ENCODE results near the gene CCDC9B.

DNA sequence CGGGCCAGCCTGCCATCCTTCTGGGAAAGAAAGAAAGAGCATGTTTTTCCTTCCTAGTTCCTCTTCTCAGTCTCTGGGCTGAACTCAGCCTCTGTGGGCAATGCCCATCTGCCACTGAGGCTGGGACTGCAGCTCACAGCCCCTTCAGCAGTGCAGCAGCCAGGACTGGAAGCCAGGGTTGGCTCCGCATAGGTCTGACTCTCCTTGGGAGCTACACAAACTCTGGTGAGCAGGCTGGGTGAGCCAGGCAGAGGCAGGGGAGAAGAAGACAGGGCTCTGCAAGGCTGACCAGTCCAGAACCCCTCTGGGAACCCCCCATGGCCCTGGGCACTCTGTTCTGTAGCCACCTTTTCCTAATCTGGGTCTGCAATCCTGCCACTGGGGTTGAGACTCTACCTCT, 20.9 kb upstream of the CCDC9B start:
- TF ChIP-seq, protein P1, sequence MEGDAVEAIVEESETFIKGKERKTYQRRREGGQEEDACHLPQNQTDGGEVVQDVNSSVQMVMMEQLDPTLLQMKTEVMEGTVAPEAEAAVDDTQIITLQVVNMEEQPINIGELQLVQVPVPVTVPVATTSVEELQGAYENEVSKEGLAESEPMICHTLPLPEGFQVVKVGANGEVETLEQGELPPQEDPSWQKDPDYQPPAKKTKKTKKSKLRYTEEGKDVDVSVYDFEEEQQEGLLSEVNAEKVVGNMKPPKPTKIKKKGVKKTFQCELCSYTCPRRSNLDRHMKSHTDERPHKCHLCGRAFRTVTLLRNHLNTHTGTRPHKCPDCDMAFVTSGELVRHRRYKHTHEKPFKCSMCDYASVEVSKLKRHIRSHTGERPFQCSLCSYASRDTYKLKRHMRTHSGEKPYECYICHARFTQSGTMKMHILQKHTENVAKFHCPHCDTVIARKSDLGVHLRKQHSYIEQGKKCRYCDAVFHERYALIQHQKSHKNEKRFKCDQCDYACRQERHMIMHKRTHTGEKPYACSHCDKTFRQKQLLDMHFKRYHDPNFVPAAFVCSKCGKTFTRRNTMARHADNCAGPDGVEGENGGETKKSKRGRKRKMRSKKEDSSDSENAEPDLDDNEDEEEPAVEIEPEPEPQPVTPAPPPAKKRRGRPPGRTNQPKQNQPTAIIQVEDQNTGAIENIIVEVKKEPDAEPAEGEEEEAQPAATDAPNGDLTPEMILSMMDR (IDR thresholded peaks at IDR 0.05; ENCODE audit: borderline replicate concordance, extremely low read depth, low read length, poor library complexity, severe bottlenecking): no peak
- no peak for TF ChIP-seq EZH2 (IDR thresholded peaks at IDR 0.05; ENCODE audit: borderline replicate concordance, low read depth, low read length, severe bottlenecking)

Measured in DND-41 (cell line).